NCI-H1092 (cell line): Measurements from ENCODE around the gene KRT73.

ENCODE experiments used
- DNase-seq: peaks from one replicate; lab custom pipeline; 2025; lab: John Stamatoyannopoulos, UW

KRT73 gene

GRCh38 chr12:52617403-52617785 is 965 bp downstream of the KRT73 start:
- DNase-seq: no peak

GRCh38 chr12:52616680-52617402 is 1.5 kb downstream of the KRT73 start:
- DNase-seq: no peak

DNA sequence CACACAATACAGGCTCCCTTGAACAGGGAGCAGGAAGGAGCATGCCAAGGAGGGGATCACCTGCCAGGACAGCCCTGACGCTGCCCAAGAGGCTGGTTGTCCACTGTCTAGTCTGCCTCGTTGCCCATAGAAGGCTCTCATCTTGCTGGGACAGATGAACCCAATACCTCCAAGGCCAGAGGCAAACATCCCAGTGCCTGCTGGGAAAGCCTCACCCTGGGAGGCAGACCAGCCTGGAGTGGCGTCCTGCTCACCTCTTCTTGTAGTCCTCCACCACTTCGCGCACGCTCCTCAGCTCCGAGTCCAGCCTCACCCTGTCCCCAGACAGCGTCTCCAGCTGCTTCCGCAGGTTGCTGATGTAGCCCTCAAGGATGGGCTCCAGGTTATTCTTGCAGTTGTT is 2.4 kb downstream of the KRT73 start:
- DNase-seq: no peak

GRCh38 chr12:52615208-52615868 is 3.0 kb downstream of the KRT73 start:
- no peak for DNase-seq

DNA sequence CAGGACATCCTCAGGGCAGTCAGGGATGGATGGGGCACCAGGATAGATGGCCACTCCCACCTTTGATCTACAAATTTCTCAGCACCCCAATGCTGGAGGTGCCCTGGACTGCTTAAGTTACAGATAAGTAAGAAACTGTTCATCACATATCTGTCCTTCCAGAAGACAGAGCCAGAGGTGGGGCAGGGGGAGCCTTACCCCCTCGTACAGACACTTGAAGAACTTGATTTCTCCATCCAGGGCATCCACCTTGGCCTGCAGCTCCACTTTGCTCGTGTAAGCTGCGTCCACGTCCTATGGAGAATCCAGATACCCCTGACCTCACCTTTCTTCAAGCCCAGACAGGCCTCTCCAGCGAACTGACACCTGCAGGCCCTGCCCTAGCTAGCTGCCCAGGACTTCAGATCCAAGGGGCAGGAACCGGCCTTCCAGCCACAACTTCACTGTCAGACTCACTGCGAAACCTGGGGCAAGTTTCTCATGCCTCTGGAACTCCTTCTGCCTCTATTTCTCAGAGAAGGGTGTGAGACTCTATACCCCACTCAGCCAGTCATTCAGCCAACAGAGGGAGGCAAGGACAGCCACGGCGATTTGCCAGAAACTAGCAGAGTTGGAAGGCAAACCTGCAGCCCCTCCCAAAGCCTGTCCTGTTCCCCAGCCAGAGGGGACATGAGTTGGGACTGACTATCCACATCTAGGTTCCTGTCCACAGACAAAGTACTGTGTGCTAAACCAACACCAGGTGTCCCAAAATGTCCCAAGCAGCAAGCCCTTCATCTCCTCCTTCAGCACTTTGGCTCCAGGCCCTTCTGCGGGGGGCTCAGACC is 3.8 kb downstream of the KRT73 start:
- DNase-seq: no peak

- no peak for DNase-seq
Measured at GRCh38 chr12:52613384-52614030, 4.9 kb downstream of the KRT73 start.

DNA sequence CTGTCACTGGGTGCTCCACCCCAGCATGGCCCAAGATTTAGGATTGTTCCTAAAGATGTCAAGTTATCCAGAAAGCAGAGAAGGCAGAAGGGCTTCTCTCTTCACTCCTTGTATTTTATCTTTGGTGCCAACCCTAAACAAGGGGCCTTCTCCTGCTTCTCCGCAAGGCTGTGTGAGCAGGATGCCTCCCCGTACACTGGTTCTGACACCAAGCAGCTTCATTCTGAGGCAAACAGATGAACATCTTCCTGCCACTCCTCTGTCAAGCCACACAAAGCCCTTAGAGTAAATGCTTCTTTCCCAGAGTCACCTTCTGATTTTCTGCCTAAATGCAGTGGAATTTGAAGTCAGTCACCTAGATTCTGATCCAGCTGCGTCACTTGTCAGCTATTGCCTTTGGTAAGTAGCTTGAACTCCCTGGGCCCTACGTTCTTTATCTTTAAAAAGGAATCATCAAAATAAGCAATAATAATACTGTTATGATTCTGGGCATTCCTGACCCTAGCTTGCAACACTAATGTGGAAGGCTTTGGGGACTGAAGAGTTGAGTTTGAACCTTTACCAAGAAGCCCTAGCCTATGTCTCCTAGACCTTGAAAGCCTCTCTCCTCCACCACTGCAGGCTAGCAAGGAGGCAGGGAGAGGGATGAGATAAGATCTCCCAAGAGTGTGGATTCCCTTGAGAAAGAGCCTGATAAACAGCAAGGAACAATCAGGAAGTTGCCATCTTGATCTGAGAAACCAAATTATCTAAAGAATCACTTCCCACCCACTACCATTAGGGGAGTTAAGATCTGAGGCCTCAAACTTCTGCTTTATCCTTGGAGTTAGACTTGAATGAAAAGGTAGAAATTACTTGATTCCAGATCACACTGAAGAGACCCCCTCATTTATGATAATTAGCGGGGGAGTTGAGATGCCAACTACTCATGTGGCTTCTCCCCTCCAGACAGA is 5.7 kb downstream of the KRT73 start:
- no peak for DNase-seq

DNA sequence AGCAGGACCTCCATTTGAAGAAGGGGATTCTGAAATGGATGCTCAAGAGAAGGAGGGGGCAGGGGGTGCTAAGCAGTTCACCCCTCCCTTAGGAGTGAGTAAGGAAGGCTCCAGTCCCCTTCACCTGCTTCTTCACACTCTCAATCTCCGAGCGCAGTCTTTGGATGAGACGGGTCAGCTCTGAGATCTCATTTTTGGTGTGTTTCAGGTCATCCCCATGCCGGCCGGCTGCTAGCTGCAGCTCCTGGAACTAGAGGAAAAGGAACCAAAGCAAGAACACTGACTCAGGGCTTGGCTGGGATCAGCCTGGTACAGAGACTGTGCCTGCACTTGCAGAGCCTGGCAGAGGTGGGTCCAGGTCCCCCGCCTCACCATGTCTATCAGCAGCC is 7.3 kb downstream of the KRT73 start:
- no peak for DNase-seq

DNA sequence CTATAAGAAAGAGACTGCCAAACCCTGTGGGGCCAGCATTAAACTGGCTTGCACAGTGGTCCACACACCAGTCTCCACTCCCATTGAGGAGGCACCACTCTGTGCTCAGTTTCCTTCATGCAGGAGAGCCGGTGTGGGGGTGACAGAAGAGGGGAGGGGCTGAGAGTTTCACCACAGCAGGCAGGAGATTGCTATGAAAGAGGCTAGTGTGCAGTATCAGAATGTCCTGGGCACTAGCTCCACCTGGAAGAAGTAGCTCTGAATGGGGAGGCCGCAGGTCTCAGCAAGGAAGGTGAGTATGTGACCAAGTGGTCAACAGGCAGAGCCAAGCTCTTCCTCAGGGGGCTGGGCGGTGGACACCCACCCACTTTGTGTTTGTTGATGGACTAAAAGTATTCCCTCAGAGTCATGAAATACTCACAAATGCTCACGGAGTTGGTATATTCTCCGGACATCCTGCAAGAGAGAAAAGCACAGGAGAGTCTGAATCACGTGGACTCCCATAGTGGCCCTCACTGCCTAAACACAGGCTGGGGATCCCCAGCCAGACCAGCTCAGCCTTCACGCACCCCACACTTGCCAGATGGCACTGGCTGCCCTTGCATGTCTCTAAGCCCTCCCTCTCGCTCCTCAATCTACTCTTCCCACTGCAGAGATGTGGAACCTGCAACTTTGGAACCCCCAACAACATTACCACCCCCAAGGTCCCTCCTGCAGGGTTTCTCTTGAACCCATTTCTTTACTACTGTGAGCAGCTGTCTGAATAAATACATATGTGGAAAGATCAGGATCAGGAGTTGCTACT is 9.3 kb downstream of the KRT73 start:
- no peak for DNase-seq

DNA sequence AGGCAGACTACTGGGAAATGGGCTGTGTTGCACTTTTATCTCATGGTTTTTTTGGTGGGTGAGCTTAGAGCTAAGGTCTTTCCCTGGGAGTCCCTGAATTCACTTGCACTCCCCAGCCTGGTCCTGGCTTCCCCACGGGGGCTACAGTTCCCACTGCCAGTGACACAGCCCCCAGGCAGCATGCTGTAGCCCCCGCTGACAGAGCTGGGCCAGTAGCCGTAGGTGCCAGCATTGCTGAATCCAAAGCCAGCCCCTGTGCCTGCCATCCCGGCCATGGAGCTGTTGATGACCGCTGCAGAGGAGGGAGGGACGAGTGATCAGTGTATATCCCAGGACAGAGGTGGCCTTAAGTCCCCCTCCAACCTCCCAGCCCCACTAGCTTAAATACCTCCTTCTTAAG is 10.2 kb downstream of the KRT73 start:
- no peak for DNase-seq

GRCh38 chr12:52607314-52607713 is 11.0 kb downstream of the KRT73 start:
- DNase-seq: no peak

DNA sequence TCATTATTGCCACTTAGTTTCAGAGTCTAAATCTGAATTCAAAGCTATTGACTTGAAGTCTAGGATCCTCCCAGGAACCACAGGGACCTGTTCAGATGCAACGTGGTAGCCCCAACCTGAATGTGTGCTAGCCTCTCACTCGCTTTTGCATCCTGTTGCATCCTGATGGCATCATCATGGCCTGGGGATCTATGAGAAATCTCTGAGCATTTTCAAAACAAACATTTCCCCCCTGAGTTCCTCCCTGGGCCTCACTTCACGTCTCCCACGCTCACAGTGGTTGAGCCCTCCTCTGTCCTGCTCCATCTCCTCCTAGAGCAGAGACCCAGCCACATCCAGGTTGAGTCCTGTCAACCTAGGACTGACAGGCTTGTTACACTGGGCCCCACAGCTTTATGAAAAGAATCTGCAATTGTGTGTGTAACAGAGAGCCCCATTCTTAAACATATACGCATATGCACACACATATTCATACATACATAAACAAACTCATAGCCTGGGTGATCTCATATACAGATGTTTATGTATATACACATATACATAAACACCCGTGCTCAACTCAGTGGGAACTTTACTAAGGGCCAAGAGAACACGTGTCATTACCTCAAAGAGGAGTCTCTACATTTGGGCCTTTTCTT is 11.7 kb downstream of the KRT73 start:
- no peak for DNase-seq

DNA sequence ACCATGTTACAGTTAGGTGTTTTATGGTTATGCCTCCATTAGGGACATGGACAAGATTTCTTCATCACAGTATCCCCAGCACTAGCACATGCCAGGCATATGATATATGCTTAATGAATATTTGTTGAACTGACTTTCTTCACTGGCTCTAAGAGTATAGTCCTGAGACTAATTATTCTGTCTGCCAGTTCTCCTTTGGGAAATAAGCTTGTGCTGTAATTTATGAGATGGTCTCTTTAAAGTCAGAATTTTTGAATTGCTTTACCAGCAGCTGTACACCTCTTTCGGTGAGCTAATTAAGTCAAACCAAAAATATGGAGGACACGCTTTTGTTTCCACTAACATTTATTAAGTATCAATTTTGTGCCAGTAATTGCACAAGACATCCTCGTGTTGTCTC is 12.3 kb downstream of the KRT73 start:
- DNase-seq: no peak

GRCh38 chr12:52605542-52605941 is 12.8 kb downstream of the KRT73 start:
- no peak for DNase-seq

DNA sequence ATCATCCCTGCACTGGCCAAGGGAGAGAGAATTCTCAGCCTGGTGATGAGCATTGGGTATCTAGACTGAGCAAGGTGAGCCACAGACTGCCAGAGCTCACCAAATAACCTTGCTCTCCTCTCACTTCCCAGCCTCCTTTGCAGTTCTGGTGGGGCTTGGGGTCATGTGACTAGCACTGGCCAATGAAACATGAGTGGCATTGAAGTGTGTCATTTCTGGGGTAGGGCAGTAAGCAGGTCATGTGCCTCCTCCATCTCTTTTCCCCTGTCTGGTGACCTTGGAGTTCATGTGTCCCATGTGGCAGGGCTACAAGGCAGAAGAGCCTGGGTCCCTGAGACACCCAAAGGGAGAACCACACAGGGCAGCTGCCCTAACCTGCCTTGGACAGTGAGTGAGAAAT is 13.5 kb downstream of the KRT73 start:
- no peak for DNase-seq

DNA sequence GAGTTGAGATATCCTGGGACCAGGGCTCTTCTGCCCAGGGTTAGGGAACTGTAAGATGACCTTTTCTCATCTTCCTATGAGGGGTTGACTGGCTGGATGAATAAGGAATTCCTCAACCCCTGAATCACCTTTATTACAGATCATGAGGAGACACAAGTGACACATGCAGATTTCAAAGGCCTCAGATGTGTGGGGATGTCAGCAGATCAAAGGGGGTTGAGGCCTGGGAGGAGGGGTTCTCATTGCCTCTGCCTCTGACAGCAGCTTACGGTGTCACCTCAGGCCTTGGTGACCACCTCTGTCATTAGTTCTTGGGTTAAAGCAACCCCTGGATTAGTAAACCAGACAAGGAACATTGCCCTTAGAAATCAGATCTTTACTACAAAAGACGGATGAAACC is 15.0 kb downstream of the KRT73 start:
- DNase-seq: no peak

DNA sequence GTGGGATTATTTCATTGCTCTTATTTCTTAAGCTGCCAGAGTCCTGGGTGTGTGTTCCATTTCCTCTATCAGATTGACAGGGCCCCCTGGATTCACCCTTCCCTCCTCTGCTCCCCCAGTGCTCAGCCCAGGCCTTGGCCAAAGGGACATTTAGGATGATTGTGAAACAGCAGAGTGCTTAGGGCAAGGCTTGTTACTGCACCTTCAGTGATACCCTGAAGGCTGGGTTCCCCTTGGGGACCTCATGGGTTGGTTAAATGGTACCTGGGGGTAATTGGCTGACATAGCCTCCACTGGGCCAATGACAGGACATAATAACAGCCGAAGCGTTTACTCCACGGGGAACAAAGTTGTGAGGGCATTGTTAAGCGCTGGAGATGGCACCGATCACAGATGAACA is 15.8 kb downstream of the KRT73 start:
- no peak for DNase-seq

GRCh38 chr12:52601671-52602070 is 16.7 kb downstream of the KRT73 start:
- DNase-seq: no peak

DNA sequence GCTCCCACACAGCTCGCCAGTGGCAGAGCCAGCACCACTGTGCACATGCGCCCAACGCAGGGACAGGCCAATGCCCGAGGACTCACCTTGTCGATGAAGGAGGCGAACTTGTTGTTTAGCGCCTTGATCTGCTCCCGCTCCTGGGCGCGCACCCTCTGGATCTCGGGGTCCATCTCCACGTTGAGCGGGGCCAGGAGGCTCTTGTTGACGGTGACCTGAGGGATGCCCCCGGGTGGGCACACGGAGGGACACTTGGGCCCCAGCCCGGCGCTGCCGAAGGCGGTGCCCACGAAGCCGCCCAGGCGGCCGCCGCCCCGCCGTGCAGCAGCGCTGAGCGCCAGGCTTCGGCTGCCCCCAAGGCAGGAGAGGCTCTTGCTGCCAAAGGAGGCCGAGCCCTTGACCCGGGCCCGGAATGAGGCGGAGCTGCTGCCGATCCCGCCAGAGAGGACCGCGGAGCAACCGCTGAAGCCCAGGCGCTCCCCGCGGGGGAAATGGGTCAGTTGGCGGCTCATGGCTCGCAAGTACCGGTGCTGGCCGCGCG is 17.3 kb downstream of the KRT73 start, which contains the start of gene KRT72:
KRT72 (minus strand) TSS at position 523 of the 541 bp plus-strand sequence; CDS start at position 512, 11 bp downstream.
- DNase-seq: no peak

DNA sequence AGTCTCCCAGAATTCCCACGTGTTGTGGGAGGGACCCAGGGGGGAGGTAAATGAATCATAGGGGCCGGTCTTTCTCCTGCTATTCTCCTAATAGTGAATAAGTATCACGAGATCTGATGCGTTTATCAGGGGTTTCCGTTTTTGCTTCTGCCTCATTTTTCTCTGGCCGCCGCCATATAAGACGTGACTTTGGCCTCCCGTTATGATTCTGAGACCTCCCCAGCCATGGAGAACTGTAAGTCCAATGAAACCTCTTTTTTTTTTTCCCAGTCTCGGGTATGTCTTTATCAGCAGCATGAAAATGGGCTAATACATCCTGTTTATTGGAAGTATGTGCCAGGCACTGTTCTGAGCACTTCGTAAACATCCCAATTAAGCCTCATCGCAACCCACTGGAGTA is 17.9 kb downstream of the KRT73 start:
- DNase-seq: no peak
